Neuronal stem cell (in vitro differentiated cells): ENCODE measurements around the gene NFXL1.

Experiments
- DNase-seq: peaks from one replicate; pipeline ENCODE4 v3.0.0-alpha.2; 2013; ENCODE audit warnings: low spot score
- H2AFZ ChIP-seq: one replicate; pipeline ENCODE4 v1.6.1; 2013; ENCODE audit warnings: mild to moderate bottlenecking, low read length, inconsistent platforms
- H2AK5ac ChIP-seq: 2 replicates; pipeline ENCODE4 v1.6.1; 2013; ENCODE audit warnings: low read depth, mild to moderate bottlenecking, inconsistent platforms, low read length, moderate library complexity, mixed read lengths
- H2BK120ac ChIP-seq: 2 replicates; pipeline ENCODE4 v1.6.1; 2013; ENCODE audit warnings: low read depth, mild to moderate bottlenecking, inconsistent platforms, low read length, moderate library complexity, mixed read lengths
- H2BK12ac ChIP-seq: one replicate; pipeline ENCODE4 v1.6.1; 2013; ENCODE audit warnings: low read length, inconsistent platforms
- H2BK15ac ChIP-seq: 2 replicates; pipeline ENCODE4 v1.6.1; 2013; ENCODE audit warnings: mild to moderate bottlenecking, low read length, inconsistent platforms, mixed read lengths
- H2BK5ac ChIP-seq: one replicate; pipeline ENCODE4 v1.6.1; 2013; ENCODE audit warnings: inconsistent platforms, mild to moderate bottlenecking, low read length, moderate library complexity
- H3K14ac ChIP-seq: one replicate; pipeline ENCODE4 v1.6.1; 2013; ENCODE audit warnings: low read length, inconsistent platforms
- H3K18ac ChIP-seq: 2 replicates; pipeline ENCODE4 v1.6.1; 2013; ENCODE audit warnings: low read length, inconsistent platforms
- H3K23ac ChIP-seq: 2 replicates; pipeline ENCODE4 v1.6.1; 2013; ENCODE audit warnings: low read depth, mild to moderate bottlenecking, mixed read lengths, low read length, inconsistent platforms; ENCODE audit not compliant: poor library complexity
- H3K27ac ChIP-seq: replicated peaks from 3 replicates; pipeline ENCODE4 v1.5.1; 2013; ENCODE audit warnings: low read length, inconsistent platforms
- H3K27me3 ChIP-seq, 3 experiments: 2 replicates each; pipeline ENCODE4 v1.6.1; 2013; ENCODE audit warnings: low read length in 3 of 3, mild to moderate bottlenecking in 2 of 3, inconsistent platforms in 1 of 3, low read depth in 1 of 3, mixed read lengths in 1 of 3, moderate library complexity in 1 of 3; ENCODE audit not compliant: control insufficient read depth in 3 of 3, insufficient read depth in 3 of 3
- H3K36me3 ChIP-seq, 2 donors: replicated peaks in 1 of 2; 2 replicates each; pipeline ENCODE4 v1.6.1; 2013; ENCODE audit warnings: low read length in 2 of 2; ENCODE audit not compliant: control insufficient read depth in 2 of 2, insufficient read depth in 2 of 2
- H3K4ac ChIP-seq: 2 replicates; pipeline ENCODE4 v1.6.1; 2013; ENCODE audit warnings: inconsistent platforms, mild to moderate bottlenecking, low read length, moderate library complexity
- H3K4me1 ChIP-seq, 2 donors: 1 replicate in 1 of 2; 2 replicates in 1 of 2; pipeline ENCODE4 v1.6.1; 2013; ENCODE audit warnings: low read length in 2 of 2, low read depth in 1 of 2; ENCODE audit not compliant: control insufficient read depth in 2 of 2, insufficient read depth in 1 of 2
- H3K4me2 ChIP-seq: one replicate; pipeline ENCODE4 v1.6.1; 2013; ENCODE audit warnings: mild to moderate bottlenecking, low read length, inconsistent platforms; ENCODE audit not compliant: insufficient read depth, poor library complexity, severe bottlenecking
- H3K4me3 ChIP-seq, 2 donors: 2 replicates each; pipeline ENCODE4 v1.5.1; 2013; ENCODE audit warnings: low read length in 2 of 2, mild to moderate bottlenecking in 2 of 2, inconsistent platforms in 1 of 2, moderate library complexity in 1 of 2
- H3K79me1 ChIP-seq: one replicate; pipeline ENCODE4 v1.6.1; 2013; ENCODE audit warnings: low read depth, mild to moderate bottlenecking, inconsistent platforms, low read length, moderate library complexity
- H3K9ac ChIP-seq: one replicate; pipeline ENCODE4 v1.6.1; 2013; ENCODE audit warnings: mild to moderate bottlenecking, low read depth, low read length, inconsistent platforms; ENCODE audit not compliant: poor library complexity
- H3K9me3 ChIP-seq, 2 donors: replicated peaks in 1 of 2; 2 replicates each; pipeline versions ENCODE3 to v1.6.1; 2013; ENCODE audit warnings: low read length in 2 of 2, mild to moderate bottlenecking in 2 of 2, inconsistent platforms in 1 of 2, low read depth in 1 of 2, mixed read lengths in 1 of 2, moderate library complexity in 1 of 2; ENCODE audit not compliant: control insufficient read depth in 2 of 2, insufficient read depth in 1 of 2
- H4K8ac ChIP-seq: one replicate; pipeline ENCODE4 v1.6.1; 2013; ENCODE audit warnings: low read depth, mild to moderate bottlenecking, inconsistent platforms, low read length, moderate library complexity
- H4K91ac ChIP-seq: one replicate; pipeline ENCODE4 v1.6.1; 2013; ENCODE audit warnings: low read length, low read depth, mild to moderate bottlenecking, inconsistent platforms; ENCODE audit not compliant: poor library complexity
- WGBS, 2 donors: extraction: QIAGEN DNeasy Blood & Tissue Kit; methylation state at CpG; one replicate each; pipeline ENCODE4 v1.1.7; 2013; ENCODE audit warnings: missing lambda C conversion rate in 2 of 2, mixed read lengths in 1 of 2; ENCODE audit not compliant: insufficient read length in 2 of 2, insufficient replicate concordance in 1 of 2; ENCODE audit errors: extremely low coverage in 2 of 2; 5-methylcytosine and 5-hydroxymethylcytosine counted together

NFXL1 gene

DNA sequence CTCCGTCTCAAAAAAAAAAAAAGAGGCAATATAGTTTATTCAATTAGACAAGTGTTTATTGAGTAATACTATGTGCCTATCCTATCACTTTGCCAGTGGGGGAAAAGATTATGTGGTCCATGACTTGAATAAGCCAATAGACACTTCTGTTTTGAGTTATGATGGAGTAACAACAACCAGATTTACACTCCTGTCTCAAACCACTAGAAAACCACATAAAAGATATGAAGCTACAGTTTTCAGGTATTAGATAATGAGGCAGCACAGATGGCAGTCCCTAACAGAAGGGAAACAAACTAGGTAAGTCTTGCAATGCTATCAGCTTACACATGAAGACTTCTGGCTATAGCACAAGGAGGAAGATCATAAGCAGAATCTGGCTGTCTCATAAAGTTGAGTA, 22.5 kb downstream of the NFXL1 start:
- H2BK15ac ChIP-seq: no peak overlapping the region
- H2BK5ac ChIP-seq: no peak overlapping the region
- DNase-seq: no peak
- H2BK120ac ChIP-seq: no peak overlapping the region
- H4K91ac ChIP-seq: no peak overlapping the region
- H3K23ac ChIP-seq: no peak overlapping the region
- H3K36me3 ChIP-seq: peaks cover 13 to 90% of the 10 kb centered on the region in 2 donors
- H2AK5ac ChIP-seq: no peak overlapping the region
- no peak overlapping the region for H3K4me2 ChIP-seq
- no peak overlapping the region for H3K14ac ChIP-seq
- no peak overlapping the region for H3K4ac ChIP-seq
- H3K79me1 ChIP-seq: no peaks in the 10 kb centered on the region
- no peak overlapping the region for H2AFZ ChIP-seq
- no peaks in the 10 kb centered on the region for H3K27me3 ChIP-seq
- H3K4me3 ChIP-seq: no peak overlapping the region
- no peaks in the 10 kb centered on the region for H3K4me1 ChIP-seq
- H2BK12ac ChIP-seq: no peak overlapping the region
- H3K18ac ChIP-seq: no peak overlapping the region
- H4K8ac ChIP-seq: no peak overlapping the region
- no CpG with 5 or more reads among the region's 1 CpG for WGBS, 2 donors
- H3K9me3 ChIP-seq: no peaks in the 10 kb centered on the region
- no peak overlapping the region for H3K9ac ChIP-seq
- no peak overlapping the region for H3K27ac ChIP-seq

DNA sequence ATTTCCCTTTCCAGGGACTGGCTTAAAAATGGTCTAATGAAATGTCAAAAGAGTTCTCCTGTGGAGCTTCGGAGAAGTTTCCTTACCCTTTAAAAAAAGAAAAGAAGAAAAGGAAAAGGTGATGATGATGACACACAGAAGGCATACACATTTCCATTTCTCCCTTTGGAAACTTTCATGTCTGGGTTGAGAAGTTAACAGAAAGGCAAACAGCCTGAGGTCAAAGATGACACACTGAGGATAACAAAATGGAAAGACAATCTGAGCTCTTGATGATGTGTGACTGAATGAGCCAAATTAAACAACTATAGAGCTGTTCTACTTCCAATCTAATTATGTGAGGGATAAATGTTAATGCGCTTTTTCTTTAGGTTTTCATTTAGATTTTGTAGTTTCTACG, 32.2 kb downstream of the NFXL1 start:
- no peak overlapping the region for H2BK5ac ChIP-seq
- H3K18ac ChIP-seq: no peak overlapping the region
- no peak overlapping the region for H3K4ac ChIP-seq
- no peak overlapping the region for H2BK15ac ChIP-seq
- no peak overlapping the region for H2AK5ac ChIP-seq
- H4K8ac ChIP-seq: no peak overlapping the region
- no CpG with 5 or more reads among the region's 3 CpGs for WGBS, 2 donors
- no peak overlapping the region for H3K27ac ChIP-seq
- H4K91ac ChIP-seq: no peak overlapping the region
- no peaks in the 10 kb centered on the region for H3K79me1 ChIP-seq
- no peak overlapping the region for H2BK12ac ChIP-seq
- no peak overlapping the region for H3K14ac ChIP-seq
- H3K23ac ChIP-seq: no peak overlapping the region
- no peaks in the 10 kb centered on the region for H3K9me3 ChIP-seq
- DNase-seq: no peak
- H3K4me2 ChIP-seq: no peak overlapping the region
- no peak overlapping the region for H2BK120ac ChIP-seq
- H3K4me3 ChIP-seq: no peak overlapping the region
- no peaks in the 10 kb centered on the region for H3K27me3 ChIP-seq
- H3K4me1 ChIP-seq: no peaks in the 10 kb centered on the region
- no peak overlapping the region for H2AFZ ChIP-seq
- H3K9ac ChIP-seq: no peak overlapping the region
- peaks cover 11 to 90% of the 10 kb centered on the region in 2 donors for H3K36me3 ChIP-seq

DNA sequence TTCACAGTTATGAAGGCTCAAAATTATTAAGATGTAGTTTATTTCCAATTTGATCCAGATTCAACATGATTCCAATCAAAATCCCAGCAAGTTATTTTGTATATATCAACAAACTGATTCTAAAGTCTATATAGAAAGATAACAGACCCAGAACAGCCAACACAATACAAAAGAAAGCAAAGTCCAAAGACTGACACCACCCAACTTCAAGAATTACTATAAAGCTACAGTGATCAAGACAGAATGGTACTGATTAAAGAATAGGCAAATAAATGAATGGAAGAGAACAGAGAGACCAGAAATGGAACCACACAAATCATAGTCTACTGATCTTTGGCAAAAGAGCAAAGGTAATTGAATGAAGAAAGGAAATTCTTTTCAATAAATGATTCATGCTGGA, 34.9 kb downstream of the NFXL1 start:
- H2AFZ ChIP-seq: no peak overlapping the region

DNA sequence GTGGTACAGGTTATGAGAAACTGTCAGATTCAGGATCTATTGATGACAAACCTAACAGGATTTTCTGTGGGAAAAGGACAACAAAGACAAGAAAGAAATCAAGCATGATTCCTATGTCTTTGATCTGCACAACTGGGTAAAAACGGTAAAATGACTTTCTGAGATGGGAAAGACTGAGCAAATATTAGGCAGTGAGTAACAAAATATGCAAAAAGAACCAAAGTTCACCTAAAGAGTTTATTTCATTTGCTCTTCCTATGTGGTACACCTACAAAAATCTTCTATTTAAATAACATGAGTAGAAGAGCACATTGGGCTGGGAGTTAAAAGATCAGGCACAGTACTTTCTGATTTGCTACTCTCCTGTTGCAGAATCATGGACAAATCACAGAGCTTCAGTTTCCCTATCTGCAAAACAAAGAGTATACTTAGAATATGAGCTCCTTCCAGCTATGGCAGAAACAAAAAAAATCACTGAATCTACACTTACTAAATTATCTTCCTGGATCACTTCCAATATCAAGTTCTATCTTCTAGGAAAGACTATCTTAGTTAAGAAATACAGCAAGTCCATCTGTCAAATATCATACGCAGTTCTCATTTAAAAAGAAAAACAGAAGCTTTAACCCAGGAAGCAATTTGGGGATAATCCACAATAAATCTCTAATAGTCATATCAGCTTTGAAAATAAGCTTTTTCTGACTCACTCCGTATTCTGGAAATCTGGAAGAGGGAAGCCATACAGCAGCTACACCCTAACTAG, 37.4 kb downstream of the NFXL1 start:
- H3K36me3 ChIP-seq: peaks cover 12 to 90% of the 10 kb centered on the region in 2 donors
- H4K8ac ChIP-seq: no peak overlapping the region

More for the DNA sequence above, 34.9 kb downstream of the NFXL1 start:
- Histone ChIP-seq H2AK5ac (no peak overlapping the region), H2BK120ac (no peak overlapping the region), H2BK5ac (no peak overlapping the region), H3K4ac (no peak overlapping the region), H3K14ac (no peak overlapping the region), H3K4me2 (no peak overlapping the region), H4K8ac (no peak overlapping the region), H3K9me3 (peaks cover 1 to 2% of the 10 kb centered on the region in 2 donors), H3K27ac (no peak overlapping the region), H3K18ac (no peak overlapping the region), H4K91ac (no peak overlapping the region), H3K27me3 (no peaks in the 10 kb centered on the region), H2BK12ac (no peak overlapping the region), H3K79me1 (no peaks in the 10 kb centered on the region), H3K4me3 (no peak overlapping the region), H3K23ac (no peak overlapping the region), H3K36me3 (peaks cover 7 to 93% of the 10 kb centered on the region in 2 donors), H2BK15ac (no peak overlapping the region), H3K4me1 (no peaks in the 10 kb centered on the region), H3K9ac (no peak overlapping the region)
- DNase-seq: no peak

More for the DNA sequence above, 37.4 kb downstream of the NFXL1 start:
- no peak overlapping the region for H3K23ac ChIP-seq
- no peak overlapping the region for H3K9ac ChIP-seq
- H2BK120ac ChIP-seq: no peak overlapping the region
- no peak overlapping the region for H2AFZ ChIP-seq
- WGBS, 2 donors: no CpG with 5 or more reads among the region's 3 CpGs
- H3K4ac ChIP-seq: no peak overlapping the region
- no peak for DNase-seq
- no peak overlapping the region for H2BK5ac ChIP-seq
- no peak overlapping the region for H3K18ac ChIP-seq
- H3K14ac ChIP-seq: no peak overlapping the region
- H3K4me3 ChIP-seq: no peak overlapping the region
- H2AK5ac ChIP-seq: no peak overlapping the region
- peaks cover 1 to 23% of the 10 kb centered on the region in 2 donors for H3K9me3 ChIP-seq
- H3K4me2 ChIP-seq: no peak overlapping the region
- H2BK15ac ChIP-seq: no peak overlapping the region
- H2BK12ac ChIP-seq: no peak overlapping the region
- no peaks in the 10 kb centered on the region for H3K4me1 ChIP-seq
- H3K27ac ChIP-seq: no peak overlapping the region
- no peaks in the 10 kb centered on the region for H3K79me1 ChIP-seq
- H4K91ac ChIP-seq: no peak overlapping the region
- H3K27me3 ChIP-seq: no peaks in the 10 kb centered on the region
